Cardiac fibroblast (primary cell): ENCODE data around the gene PRKCB.

Source experiments
- DNase-seq, 2 donors: peaks; one replicate each; pipeline versions ENCODE4 v3.0.0 to v3.0.0-alpha.2; 2010; ENCODE audit warnings: low read depth in 2 of 2
- H3K4me3 ChIP-seq, 2 donors: replicated peaks in 1 of 2; 1 replicate in 1 of 2; 2 replicates in 1 of 2; pipeline ENCODE4 v1.5.1; 2011; ENCODE audit warnings: low read depth in 2 of 2, low read length in 2 of 2, mild to moderate bottlenecking in 2 of 2, moderate library complexity in 1 of 2
- CTCF ChIP-seq: IDR thresholded peaks from one replicate; pipeline ENCODE4 v1.5.1; 2011; ENCODE audit warnings: low read depth, mild to moderate bottlenecking, low read length, inconsistent platforms

Gene PRKCB

GRCh38 chr16:23952971-23953300 is 117.2 kb downstream of the PRKCB start:
- no peak for DNase-seq
- no peak for TF ChIP-seq CTCF
- no peak overlapping the region for H3K4me3 ChIP-seq

GRCh38 chr16:23953476-23953875 is 117.7 kb downstream of the PRKCB start:
- H3K4me3 ChIP-seq: no peak overlapping the region
- no peak for DNase-seq
- TF ChIP-seq CTCF: no peak

GRCh38 chr16:23955088-23955487 is 119.3 kb downstream of the PRKCB start:
- TF ChIP-seq CTCF: no peak
- no peak overlapping the region for H3K4me3 ChIP-seq
- DNase-seq: no peak

- no peak for DNase-seq
- no peak overlapping the region for H3K4me3 ChIP-seq
- no peak for TF ChIP-seq CTCF
These were observed 121.5 kb downstream of the PRKCB start for GRCh38 chr16:23957287-23957686.

GRCh38 chr16:23959072-23959751 is 123.4 kb downstream of the PRKCB start:
- H3K4me3 ChIP-seq: no peak overlapping the region
- TF ChIP-seq CTCF: no peak
- DNase-seq: no peak

- TF ChIP-seq CTCF: no peak
- no peak overlapping the region for H3K4me3 ChIP-seq
- DNase-seq: no peak
These were observed 123.9 kb downstream of the PRKCB start for GRCh38 chr16:23959752-23960072.
